Iris pigment epithelial cell (primary cell): ENCODE data around the gene PHC2.

Experiments
- DNase-seq: peaks from one replicate; pipeline ENCODE4 v3.0.0-alpha.2; 2011; ENCODE audit warnings: low read depth

PHC2 gene

GRCh38 chr1:33369764-33370163 lies 61.1 kb downstream of the PHC2 start:
- no peak for DNase-seq

- no peak for DNase-seq
These were observed 61.8 kb downstream of the PHC2 start for GRCh38 chr1:33369081-33369480.

GRCh38 chr1:33368431-33368830 lies 62.5 kb downstream of the PHC2 start:
- no peak for DNase-seq

- DNase-seq, result peak; percentile 76
These were observed 63.1 kb downstream of the PHC2 start for GRCh38 chr1:33367485-33368405.

- no peak for DNase-seq
These were observed 64.0 kb downstream of the PHC2 start for GRCh38 chr1:33366762-33367484.

GRCh38 chr1:33365560-33365997 lies 65.3 kb downstream of the PHC2 start:
- peak; percentile 90 for DNase-seq

GRCh38 chr1:33364565-33364918 lies 66.4 kb downstream of the PHC2 start:
- DNase-seq, result no peak

GRCh38 chr1:33363470-33363861 lies 67.4 kb downstream of the PHC2 start:
- DNase-seq, result no peak

- no peak for DNase-seq
These were observed 67.9 kb downstream of the PHC2 start for GRCh38 chr1:33363021-33363420.

- DNase-seq, result no peak
These were observed 69.2 kb downstream of the PHC2 start for GRCh38 chr1:33361532-33362235.

GRCh38 chr1:33360367-33360766 lies 70.5 kb downstream of the PHC2 start:
- no peak for DNase-seq

GRCh38 chr1:33359931-33360330 lies 71.0 kb downstream of the PHC2 start:
- DNase-seq, result no peak

- DNase-seq, result no peak
These were observed 71.9 kb downstream of the PHC2 start for GRCh38 chr1:33358795-33359503.

- no peak for DNase-seq
These were observed 72.6 kb downstream of the PHC2 start for GRCh38 chr1:33358114-33358794.

GRCh38 chr1:33357099-33357498 lies 73.8 kb downstream of the PHC2 start:
- DNase-seq, result no peak

GRCh38 chr1:33354707-33355316 lies 76.1 kb downstream of the PHC2 start:
- DNase-seq, result no peak

- DNase-seq, result no peak
These were observed 77.4 kb downstream of the PHC2 start for GRCh38 chr1:33353531-33353930.

GRCh38 chr1:33351281-33351660 lies 79.6 kb downstream of the PHC2 start:
- no peak for DNase-seq

- peak; percentile 21 for DNase-seq
These were observed 80.1 kb downstream of the PHC2 start for GRCh38 chr1:33350611-33351280.
